PC-3 (cell line): ENCODE data around the gene PDS5B. TPM values are rescaled to one million over a fixed set of nuclear protein-coding genes. Genes with fewer than 3 reads are reported as not detected.

ENCODE experiments used
- ATAC-seq: fragments of 200-7000 bp; cut with Tn5 transposase; 2 replicates; pipeline ENCODE4 v1.9.1; 2020; ENCODE audit warnings: mild to moderate bottlenecking, moderate library complexity
- BruUV-seq: library from RNA; stranded (reverse); fragments of 400-500 nt; replicated peaks from 2 replicates; lab custom pipeline; 2021; lab: Mats Ljungman, UMichigan
- CTCF ChIA-PET: fragments of 300-600 bp; sonication (Branson Sonifier 250); formaldehyde crosslinking; loops from one replicate; lab custom pipeline; 2022; ENCODE audit warnings: antibody characterized with exemption; lab: Charles Lee
- POLR2A ChIA-PET: fragments of 300-600 bp; sonication (Branson Sonifier 250); formaldehyde crosslinking; loops from one replicate; lab custom pipeline; 2022; ENCODE audit warnings: antibody characterized with exemption; ENCODE audit not compliant: unreplicated experiment; lab: Charles Lee
- DNase-seq: peaks from one replicate; pipeline ENCODE4 v3.0.0-alpha.2; 2015
- H2AFZ ChIP-seq: fragments of 300-600 bp; sonication (generic); 2 replicates; pipeline ENCODE4 v1.6.0; 2016; ENCODE audit warnings: antibody characterized with exemption, low read length
- H3F3A ChIP-seq: fragments of 300-600 bp; sonication (generic); one replicate; pipeline ENCODE4 v1.6.0; 2017; ENCODE audit warnings: antibody characterized with exemption, low read length, control low read depth, mild to moderate bottlenecking; ENCODE audit not compliant: unreplicated experiment
- H3K27ac ChIP-seq: fragments of 300-600 bp; sonication (generic); 2 replicates; pipeline ENCODE4 v1.5.1; 2016; ENCODE audit warnings: mild to moderate bottlenecking, low read length
- H3K27me3 ChIP-seq: fragments of 300-600 bp; sonication (generic); 2 replicates; pipeline ENCODE4 v1.6.1; 2016; ENCODE audit warnings: low read length, mixed read lengths
- H3K36me3 ChIP-seq: fragments of 300-600 bp; sonication (generic); 2 replicates; pipeline ENCODE4 v1.6.1; 2016; ENCODE audit warnings: low read depth, mixed run types, low read length, mixed read lengths
- H3K4me1 ChIP-seq: fragments of 300-600 bp; sonication (generic); 2 replicates; pipeline ENCODE4 v1.5.1; 2016; ENCODE audit warnings: low read length; ENCODE audit not compliant: insufficient read depth
- H3K4me2 ChIP-seq: fragments of 300-600 bp; sonication (generic); 2 replicates; pipeline ENCODE4 v1.6.0; 2016; ENCODE audit warnings: low read length
- H3K4me3 ChIP-seq: fragments of 300-600 bp; sonication (generic); 2 replicates; pipeline ENCODE4 v1.5.1; 2016; ENCODE audit warnings: mild to moderate bottlenecking, low read length, mixed read lengths
- H3K79me2 ChIP-seq: fragments of 300-600 bp; sonication (generic); 2 replicates; pipeline ENCODE4 v1.6.1; 2017; ENCODE audit warnings: low read length, mixed read lengths
- H3K9ac ChIP-seq: fragments of 300-600 bp; sonication (generic); 2 replicates; pipeline ENCODE4 v1.6.0; 2016; ENCODE audit warnings: mild to moderate bottlenecking, low read length
- H3K9me2 ChIP-seq: fragments of 300-600 bp; sonication (generic); replicated peaks from 2 replicates; pipeline ENCODE4 v1.6.1; 2016; ENCODE audit warnings: mixed run types, low read length, mixed read lengths
- H3K9me3 ChIP-seq: fragments of 300-600 bp; sonication (generic); 2 replicates; pipeline ENCODE4 v1.6.1; 2016; ENCODE audit warnings: low read length, mixed read lengths
- H4K20me1 ChIP-seq: fragments of 300-600 bp; sonication (generic); 2 replicates; pipeline ENCODE4 v1.6.1; 2016; ENCODE audit warnings: low read length, mixed read lengths
- CTCF ChIP-seq: fragments of 300-600 bp; sonication (generic); conservative IDR thresholded peaks from 2 replicates; pipeline ENCODE4 v1.5.1; 2017; ENCODE audit warnings: antibody characterized with exemption, low read depth, mild to moderate bottlenecking, low read length
- EZH2 ChIP-seq: fragments of 300-600 bp; sonication (generic); IDR thresholded peaks from one replicate; pipeline ENCODE4 v1.6.1; 2017; ENCODE audit warnings: antibody characterized with exemption, mild to moderate bottlenecking, low read length; ENCODE audit not compliant: unreplicated experiment
- EZH2phosphoT487 ChIP-seq: fragments of 300-600 bp; sonication (generic); IDR thresholded peaks from 2 replicates; pipeline ENCODE4 v1.6.1; 2018; ENCODE audit warnings: mild to moderate bottlenecking, antibody characterized with exemption, low read length, borderline replicate concordance
- intact Hi-C: fragments of 100-400 bp; cut with micrococcal nuclease; formaldehyde crosslinking; loops from 2 replicates; pipeline ENCODE4 v1.9.0; 2023
- total RNA-seq: library from RNA; depleted of rRNA; stranded (reverse); fragments of >200 nt; gene quantifications from 2 replicates; pipeline ENCODE4 v1.2.3, GENCODE V29; 2014

The PDS5B gene
- total RNA-seq, 1 experiment from 2014 or later, result 20.3 TPM

DNA sequence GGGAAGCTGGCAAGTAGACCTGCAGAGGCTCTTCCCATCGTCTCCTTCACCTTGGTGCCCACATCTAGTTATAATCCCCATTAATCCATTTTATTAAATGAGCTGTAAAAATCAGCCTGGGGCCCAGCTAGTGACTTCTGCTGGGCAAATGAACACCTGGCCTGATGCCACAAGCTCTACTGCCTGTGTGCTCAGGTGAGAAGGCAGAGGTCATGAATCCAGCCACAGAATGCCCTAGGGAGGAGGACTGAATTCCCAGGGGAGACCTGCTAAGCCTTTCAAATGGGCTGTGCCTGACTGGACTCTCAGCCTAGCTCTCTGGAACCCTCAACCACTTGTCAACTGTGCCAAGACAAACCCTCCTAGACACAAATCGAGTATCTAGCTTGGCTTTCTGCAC lies 74.0 kb downstream of the PDS5B start:
- no peaks in the 10 kb centered on the region for H3K9me2 ChIP-seq
- no peaks in the 10 kb centered on the region for H3K36me3 ChIP-seq
- 0 out of 2 replicates have a peak, but pooled peaks cover 6% of the 10 kb centered on the region for H4K20me1 ChIP-seq
- POLR2A ChIA-PET, result no interaction called here
- H3K9me3 ChIP-seq, result no peaks in the 10 kb centered on the region
- H3F3A ChIP-seq, result no peaks in the 10 kb centered on the region
- no TSS peak for BruUV-seq
- H3K4me2 ChIP-seq, result no peak overlapping the region
- H3K79me2 ChIP-seq, result peaks cover 27% of the 10 kb centered on the region
- no peak overlapping the region for H2AFZ ChIP-seq
- CTCF ChIA-PET, result no interaction called here
- TF ChIP-seq EZH2phosphoT487, result no peak
- TF ChIP-seq CTCF, result no peak
- TF ChIP-seq EZH2, result no peak
- no peak for ATAC-seq
- no peak for DNase-seq
- no peak overlapping the region for H3K9ac ChIP-seq
- no peak overlapping the region for H3K4me3 ChIP-seq
- no peaks in the 10 kb centered on the region for H3K27me3 ChIP-seq
- intact Hi-C loops, result no loop called here
- no peaks in the 10 kb centered on the region for H3K4me1 ChIP-seq
- no peak overlapping the region for H3K27ac ChIP-seq

- DNase-seq, result no peak
- intact Hi-C loops, result no loop called here
- Histone ChIP-seq H4K20me1 (0 out of 2 replicates have a peak, but pooled peaks cover 6% of the 10 kb centered on the region), H3K9me2 (no peaks in the 10 kb centered on the region), H3K36me3 (no peaks in the 10 kb centered on the region), H2AFZ (no peak overlapping the region), H3K27me3 (no peaks in the 10 kb centered on the region), H3K9me3 (no peaks in the 10 kb centered on the region), H3K4me3 (no peak overlapping the region), H3K27ac (no peak overlapping the region), H3K4me1 (no peaks in the 10 kb centered on the region), H3K4me2 (no peak overlapping the region), H3K79me2 (peaks cover 13% of the 10 kb centered on the region), H3F3A (no peaks in the 10 kb centered on the region), H3K9ac (no peak overlapping the region)
- no peak for ATAC-seq
- TF ChIP-seq CTCF, result no peak
- TF ChIP-seq EZH2phosphoT487, result no peak
- TF ChIP-seq EZH2, result no peak
- ChIA-PET POLR2A (no interaction called here), CTCF (no interaction called here)
- no TSS peak for BruUV-seq
These were observed 75.4 kb downstream of the PDS5B start for GRCh38 chr13:32661685-32662084.

DNA sequence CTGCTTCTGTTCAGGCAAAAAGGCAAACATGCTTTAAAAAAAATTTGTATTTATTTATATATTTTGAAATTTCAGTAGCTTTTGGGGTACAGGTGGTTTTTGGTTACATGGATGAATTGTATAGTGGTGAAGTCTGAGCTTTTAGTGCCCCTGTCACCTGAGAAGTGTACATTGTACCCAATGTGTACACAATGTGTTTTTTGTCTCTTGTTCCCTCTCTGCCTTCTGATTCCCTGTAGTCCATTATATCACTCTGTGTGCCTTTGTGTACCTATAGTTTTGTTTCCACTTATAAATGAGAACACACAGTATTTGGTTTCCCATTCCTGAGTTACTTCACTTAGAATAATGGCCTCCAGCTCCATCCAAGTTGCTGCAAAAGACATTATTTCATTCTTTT lies 77.4 kb downstream of the PDS5B start:
- no peak overlapping the region for H2AFZ ChIP-seq
- no peaks in the 10 kb centered on the region for H3K4me1 ChIP-seq
- intact Hi-C loops, result no loop called here
- H3F3A ChIP-seq, result no peaks in the 10 kb centered on the region
- POLR2A ChIA-PET, result no interaction called here
- H3K4me3 ChIP-seq, result no peak overlapping the region
- H3K79me2 ChIP-seq, result no peaks in the 10 kb centered on the region
- H3K27me3 ChIP-seq, result no peaks in the 10 kb centered on the region
- no TSS peak for BruUV-seq
- DNase-seq, result no peak
- H3K9me2 ChIP-seq, result no peaks in the 10 kb centered on the region
- no peak overlapping the region for H3K27ac ChIP-seq
- no peaks in the 10 kb centered on the region for H3K9me3 ChIP-seq
- no peak overlapping the region for H3K4me2 ChIP-seq
- no peaks in the 10 kb centered on the region for H3K36me3 ChIP-seq
- TF ChIP-seq CTCF, result no peak
- TF ChIP-seq EZH2, result no peak
- TF ChIP-seq EZH2phosphoT487, result no peak
- CTCF ChIA-PET, result no interaction called here
- no peak overlapping the region for H3K9ac ChIP-seq
- no peaks in the 10 kb centered on the region for H4K20me1 ChIP-seq
- ATAC-seq, result no peak
